NCI-H345 (cell line): ENCODE data around the gene AKAP8.
A peak's percentile ranks its signal among the peaks of the same experiment; 100 is the strongest.
"Not testable (repeated sequence)": the region's sequence is repeated elsewhere in the genome, so short reads cannot be mapped to it uniquely, and the experiment has no call there.

Experiments used
- DNase-seq: peaks from one replicate; lab custom pipeline; 2025; lab: John Stamatoyannopoulos, UW

AKAP8 gene

DNA sequence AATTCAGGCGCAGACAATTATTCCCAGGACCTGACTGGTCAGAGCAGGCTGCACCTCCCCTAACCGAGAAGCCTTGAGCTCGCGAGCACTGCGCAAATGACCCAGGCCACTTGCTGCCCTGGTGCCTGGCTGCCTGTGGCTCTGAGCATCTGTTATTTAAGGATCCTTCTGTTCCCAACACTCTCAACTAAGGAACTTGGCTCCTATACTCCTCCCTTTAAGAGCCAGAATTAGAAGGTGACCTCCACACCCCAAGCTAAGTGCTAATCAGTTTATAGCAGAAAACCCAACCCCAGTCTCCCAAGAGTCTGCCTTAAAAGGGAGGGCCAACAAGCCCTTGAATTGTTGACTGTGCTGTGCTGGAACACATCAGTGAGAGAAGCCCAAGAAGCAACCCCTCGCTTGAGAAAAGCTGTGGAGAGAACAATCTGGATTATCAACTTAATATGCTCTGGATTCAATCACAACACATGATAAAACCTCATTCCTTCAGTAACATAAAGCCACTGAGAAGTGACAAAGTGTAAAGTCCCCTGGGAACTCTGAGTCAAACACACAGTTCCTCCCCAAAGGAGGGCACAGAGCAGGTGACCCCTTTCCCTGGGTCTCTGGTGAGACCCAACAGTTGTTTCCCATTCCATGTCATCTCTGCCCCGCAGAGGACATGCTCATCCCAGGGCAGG is 24.7 kb upstream of the AKAP8 start:
- DNase-seq, result no peak

DNA sequence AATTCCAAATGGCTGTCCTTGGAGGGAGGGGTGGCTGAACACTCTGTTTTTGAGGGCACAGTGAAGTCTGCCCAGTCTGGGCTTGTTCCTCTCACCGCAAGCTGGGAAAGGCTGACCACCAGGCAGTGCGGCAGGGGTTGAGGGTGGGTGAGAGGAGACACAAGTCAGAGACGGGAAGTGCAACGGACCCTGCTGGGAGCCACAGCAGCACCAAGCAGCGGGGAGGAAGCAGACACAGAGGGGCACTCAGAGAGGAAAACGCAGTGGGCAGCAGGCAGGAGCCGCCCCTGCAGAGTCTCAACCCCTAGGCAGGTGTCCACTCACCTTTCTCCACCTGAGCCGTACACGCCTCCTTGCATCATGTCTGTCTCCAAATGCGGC is 23.6 kb upstream of the AKAP8 start:
- DNase-seq, result no peak

DNA sequence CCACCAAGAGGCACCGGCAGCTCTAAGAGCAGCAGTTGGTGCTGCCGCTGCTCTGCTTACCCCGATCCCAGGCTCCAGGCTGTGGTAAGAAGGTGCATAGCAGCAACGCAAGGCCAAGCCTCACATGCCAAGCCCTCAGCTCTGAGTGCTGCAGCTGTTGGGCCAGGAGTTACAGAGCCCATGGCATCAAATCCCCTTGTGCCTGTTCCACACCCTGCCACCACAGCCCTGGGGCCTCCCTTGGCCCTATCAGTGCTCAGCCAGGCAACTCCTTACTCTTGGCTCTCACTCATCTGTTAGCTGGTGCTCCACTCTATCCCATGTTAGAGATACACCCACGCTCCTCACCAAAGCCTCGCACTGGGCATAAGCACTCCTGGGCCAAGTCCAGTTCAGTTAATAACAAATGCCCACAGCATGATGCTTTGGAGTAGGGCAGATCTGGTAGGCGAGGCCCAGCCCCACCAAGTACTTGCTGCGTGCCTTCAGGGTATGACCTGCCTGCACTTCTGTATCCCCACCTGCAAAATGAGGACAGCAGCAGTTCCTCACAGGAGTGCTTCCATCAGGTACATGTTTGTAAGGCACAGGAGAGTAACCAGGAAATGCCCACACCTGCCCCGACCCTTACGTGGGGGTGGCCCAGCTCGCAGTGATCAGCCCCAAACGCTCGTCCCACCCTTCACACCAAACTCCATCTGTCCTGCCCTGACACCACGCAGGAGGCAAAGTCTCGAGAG is 23.0 kb upstream of the AKAP8 start:
- DNase-seq, result no peak

DNA sequence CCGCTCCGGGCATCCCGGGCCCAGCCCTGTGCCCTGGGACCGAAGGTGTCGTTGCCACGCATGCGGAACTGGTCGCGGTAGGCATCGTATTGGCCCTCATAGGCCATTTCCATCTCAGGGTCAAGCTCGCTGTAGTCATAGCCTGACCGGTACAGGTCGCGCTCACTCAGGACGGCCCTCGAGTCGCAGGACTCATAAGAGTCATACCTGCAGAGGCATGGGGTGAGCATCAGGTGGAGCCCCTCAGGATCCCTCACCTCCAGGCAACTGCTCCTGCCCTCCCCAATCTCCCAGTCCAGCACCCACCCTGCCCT is 21.8 kb upstream of the AKAP8 start:
- DNase-seq, result no peak

DNA sequence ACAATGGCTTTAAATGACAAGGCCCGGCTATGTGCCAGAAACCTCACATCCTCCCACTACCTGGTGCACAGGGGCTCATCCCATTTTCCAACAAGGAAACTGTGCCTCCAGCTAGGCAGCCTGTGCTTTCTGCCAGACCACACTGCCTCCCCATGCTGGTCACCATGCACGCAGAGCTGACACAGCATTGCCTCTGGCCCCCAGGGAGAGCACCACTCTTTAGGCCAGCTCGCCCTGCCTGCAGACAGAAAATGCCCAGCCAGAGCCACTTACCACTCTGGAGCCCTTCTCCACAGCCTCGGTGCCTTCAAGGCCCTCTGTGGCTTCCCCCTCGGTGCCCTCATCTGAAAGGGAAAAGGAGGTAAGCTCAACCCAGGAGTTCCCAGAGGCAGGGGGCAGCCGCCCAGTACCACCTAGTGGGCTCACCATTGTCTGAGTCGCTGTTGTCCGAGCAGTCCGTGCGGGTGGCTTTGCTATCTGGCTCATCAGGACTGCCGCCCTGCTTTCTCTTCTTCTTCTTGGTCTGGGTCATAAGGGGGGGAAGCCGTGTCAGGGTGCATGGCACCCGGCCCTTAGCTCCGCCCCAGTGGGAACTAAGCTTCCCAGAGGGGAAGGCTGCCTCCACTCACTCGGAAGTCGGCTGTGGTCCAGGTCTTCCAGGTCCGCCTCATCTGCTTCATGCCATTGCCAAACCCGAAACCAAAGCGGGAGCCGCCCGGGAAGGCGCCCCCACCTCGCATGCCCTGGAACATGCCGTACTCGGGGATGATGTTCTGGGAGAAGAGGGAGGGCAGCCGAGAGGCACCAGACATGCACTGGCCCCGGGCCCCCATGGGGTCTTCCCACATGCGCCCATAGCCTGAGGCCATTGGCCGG is 21.2 kb upstream of the AKAP8 start:
- DNase-seq, result no peak

DNA sequence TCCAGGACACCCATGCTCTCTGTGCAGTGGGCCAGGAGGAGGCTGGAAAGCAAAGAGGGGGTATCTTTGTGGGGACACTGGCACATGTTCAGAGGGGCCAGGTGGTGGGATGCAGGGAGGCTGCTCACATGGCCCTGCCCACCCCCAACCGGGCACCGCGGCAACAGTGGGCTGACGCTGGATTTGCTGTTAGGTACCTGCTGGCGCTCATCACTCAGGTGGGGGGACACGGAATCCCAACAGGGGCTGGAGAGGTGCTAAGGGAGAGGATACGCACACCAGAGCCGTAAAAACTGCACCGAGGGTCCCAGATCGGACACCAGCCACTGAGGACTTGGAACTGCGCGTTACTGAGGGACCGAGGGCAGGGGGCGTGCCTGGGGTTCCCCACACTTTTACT is 20.0 kb upstream of the AKAP8 start:
- DNase-seq, result no peak

DNA sequence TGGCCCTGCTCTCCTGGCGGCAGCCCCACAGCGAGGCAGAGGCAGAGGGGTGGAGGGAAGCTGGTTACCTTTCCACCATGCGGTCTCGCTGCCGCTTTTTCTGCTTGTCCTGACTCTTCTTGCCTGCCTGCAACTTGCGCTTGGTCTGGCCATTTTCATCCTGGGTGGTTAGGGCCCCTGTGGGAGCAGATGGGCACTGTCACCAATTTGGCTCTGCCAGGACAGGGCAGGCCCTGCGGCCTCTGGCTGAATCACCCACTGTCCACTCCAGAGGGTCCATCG is 19.6 kb upstream of the AKAP8 start:
- no peak for DNase-seq

DNA sequence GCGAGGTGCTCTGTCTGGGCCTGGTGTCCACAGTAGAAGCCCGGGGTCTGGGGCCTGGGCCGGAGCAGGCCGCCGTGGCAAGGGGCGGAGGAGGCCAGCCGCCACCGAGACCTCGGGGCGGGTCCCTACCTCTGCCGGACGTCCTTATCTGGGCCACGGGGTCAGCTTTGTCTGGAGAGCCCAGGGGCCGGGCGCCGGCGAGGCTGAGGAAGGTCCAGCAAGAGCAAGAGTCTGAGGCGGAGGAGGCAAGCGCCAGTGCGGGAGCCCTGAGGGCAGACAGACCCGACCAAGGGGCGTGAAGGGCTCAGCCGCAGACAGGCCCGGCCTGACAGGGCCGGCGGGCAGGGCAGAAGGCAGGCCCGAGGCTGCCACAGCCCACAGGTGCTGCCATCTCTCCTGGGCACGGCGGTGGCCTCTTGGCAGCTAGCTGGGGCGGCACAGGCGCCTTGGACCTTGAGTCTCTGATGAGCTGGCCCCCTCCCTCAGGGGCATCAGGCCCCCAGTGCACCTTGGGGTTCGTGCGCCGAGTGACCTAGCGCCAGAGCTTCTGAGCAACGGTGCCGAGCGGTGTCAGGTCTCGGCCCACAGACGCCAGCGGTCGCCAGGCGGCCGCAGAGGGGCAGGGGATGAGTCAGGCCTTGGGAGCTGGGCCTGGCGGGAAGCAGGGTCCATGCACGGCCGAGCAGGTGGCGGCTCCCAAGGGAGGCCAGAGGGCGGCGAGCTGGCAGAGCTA is 19.1 kb upstream of the AKAP8 start:
- no peak for DNase-seq

DNA sequence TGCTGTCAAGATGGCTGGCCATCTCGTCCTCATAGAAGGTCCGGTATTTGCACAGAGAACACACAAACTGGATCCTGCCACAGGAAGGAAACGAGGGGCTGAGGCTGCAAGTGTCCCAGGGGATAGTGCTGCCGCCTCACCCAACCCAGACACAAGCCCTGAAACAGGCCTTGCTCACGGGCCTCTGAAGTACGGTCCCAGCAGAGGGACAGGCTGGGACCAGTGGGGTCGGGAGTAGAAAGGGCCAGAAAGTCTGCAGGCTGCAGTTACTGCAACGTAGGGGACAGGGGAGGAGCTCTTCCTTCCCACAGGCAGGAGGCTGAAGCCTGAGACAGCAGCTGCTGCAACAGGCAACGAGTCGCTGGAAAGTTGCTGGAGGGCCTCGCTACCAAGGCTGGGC is 18.2 kb upstream of the AKAP8 start:
- no peak for DNase-seq

DNA sequence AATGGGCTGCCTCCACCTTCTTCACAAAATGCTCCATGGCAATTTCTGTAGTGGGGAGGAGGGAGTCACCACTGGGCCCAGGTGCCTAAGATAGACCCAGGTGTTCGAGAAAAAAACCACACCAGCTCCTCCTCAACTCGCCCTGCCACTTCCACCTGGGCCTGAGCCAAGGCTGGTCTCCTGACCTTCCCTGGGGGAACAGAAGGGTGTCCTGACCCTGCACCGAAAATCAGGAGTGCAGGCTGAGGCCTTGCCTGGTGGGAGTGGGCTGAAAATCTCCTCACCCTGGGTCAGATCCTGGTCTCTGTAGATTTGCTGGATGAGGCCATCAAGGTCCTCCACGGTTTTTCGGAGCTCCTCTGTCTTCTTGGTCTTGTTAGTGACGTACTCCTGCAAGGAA is 17.6 kb upstream of the AKAP8 start:
- DNase-seq, result no peak

DNA sequence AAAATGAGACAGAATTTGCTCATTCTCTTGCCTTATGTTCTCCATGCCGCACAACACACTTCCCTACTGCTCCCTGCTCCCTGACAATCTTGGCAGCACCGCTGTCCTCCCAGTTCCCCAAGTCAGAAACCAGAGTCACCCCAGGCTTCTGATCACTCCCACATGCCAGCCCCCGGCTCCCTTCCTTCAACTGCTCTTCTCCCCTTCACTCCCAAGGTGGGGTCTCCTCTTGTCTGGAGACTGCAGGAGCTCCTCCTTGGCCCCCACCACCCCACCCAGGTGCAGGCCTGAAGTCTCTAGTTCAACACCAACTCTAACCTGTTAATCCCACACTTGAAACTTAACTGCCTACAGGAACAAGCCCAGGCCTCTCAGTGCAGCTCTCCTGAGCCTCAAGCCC is 16.8 kb upstream of the AKAP8 start:
- DNase-seq, result no peak

DNA sequence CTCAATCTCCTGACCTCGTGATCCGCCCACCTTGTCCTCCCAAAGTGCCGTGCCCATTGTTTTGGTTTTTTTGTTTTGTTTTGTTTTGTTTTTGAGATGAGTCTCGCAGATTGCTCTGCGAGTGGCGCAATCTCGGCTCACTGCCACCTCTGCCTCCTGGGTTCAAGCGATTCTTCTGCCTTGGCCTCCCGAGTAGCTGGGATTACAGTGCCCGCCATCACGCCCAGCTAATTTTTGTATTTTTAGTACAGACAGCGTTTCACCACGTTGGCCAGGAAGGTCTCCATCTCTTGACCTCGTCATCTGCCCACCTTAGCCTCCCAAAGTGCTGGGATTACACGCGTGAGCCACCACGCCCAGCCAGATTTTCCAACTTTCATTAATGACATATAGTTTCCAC is 15.7 kb upstream of the AKAP8 start:
- not testable (repeated sequence) for DNase-seq

DNA sequence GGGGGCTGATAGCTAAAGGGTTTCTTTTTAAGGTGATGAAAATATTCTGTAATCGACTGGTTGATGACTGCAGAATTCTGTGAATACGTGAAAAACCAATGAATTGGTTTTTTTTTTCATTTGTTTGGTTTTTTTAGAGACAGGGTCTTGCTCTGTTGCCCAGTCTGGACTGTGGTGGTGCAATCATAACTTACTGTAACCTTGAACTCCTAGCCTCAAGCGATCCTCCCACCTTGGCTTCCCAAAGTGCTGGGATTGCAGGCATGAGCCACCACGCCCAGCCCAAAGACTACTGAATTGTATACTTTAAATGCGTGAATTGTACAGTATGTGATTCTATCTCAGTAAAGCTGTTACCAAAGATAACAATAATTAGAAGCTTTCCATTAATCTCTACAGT is 14.8 kb upstream of the AKAP8 start:
- no peak for DNase-seq

DNA sequence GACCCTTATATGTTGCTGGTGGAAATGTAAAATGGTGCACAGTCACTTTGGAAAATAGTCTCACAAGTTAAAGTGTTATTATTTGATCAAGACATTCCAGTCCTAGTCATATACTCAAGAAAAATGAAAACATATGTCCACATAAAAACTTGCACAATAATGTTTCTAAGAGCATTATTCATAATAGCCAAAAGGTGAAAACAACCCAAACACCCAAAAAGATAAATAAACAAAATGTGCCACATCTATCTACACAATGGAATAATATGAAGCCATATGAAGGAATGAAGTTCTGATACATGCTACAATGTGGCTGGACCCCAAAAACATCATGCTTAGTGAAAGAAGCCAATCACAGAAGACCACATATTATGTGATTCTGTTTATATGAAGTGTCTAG is 14.4 kb upstream of the AKAP8 start:
- no peak for DNase-seq

DNA sequence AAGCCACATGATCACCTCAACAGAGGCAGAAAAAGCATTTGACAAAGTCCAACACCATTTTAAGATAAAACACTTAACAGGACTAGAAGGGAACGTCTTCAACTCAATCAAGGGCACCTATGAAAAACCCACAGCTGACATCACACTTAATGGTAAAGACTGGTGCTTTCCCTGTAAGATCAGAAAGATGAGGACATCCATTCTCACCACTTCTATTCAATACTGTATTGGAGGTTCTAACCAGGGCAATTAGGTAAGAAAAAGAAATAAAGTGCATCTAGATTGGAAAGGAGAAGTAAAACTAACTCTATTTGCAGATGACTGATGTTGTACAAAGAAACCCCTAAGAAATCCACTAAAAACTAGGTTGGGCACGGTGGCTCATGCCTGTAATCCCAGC is 11.2 kb upstream of the AKAP8 start:
- DNase-seq, result no peak

DNA sequence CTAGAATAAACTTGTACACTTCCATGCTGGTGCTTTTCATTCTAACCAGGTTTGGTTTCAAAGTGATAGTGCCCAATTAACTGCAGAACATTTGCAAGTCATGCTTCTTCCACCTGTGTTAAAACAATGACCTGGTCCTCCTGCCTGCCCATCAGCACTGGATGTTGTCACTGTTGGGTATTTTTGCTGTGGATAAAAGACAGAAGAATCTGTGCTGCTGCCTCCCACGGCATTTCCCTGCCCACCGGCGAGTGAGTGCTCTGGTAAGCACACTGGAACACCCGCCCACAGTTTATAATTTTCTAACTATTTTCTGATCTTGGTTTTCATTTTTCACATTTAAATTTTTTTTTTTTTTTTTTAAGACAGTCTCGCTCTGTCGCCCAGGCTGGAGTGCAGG is 2.3 kb upstream of the AKAP8 start:
- DNase-seq, result no peak

DNA sequence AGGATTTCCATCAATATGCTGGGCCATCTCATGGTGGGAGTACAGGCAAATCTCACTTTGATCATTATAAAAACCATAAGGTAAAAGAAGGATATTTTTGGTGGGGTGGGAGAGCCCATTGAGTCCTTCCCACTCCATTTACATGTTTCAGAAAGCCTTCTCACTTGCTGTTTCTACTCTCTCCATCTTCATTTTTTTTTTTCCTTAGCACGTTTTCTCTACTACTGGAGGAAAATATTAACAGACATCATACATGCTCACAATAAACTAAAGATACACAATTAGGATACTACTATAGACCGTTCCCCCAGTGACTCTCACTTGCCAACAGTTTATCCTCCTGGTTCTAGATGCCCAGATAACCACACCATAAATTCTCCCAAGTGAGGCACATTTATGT is 1.8 kb upstream of the AKAP8 start:
- no peak for DNase-seq

DNA sequence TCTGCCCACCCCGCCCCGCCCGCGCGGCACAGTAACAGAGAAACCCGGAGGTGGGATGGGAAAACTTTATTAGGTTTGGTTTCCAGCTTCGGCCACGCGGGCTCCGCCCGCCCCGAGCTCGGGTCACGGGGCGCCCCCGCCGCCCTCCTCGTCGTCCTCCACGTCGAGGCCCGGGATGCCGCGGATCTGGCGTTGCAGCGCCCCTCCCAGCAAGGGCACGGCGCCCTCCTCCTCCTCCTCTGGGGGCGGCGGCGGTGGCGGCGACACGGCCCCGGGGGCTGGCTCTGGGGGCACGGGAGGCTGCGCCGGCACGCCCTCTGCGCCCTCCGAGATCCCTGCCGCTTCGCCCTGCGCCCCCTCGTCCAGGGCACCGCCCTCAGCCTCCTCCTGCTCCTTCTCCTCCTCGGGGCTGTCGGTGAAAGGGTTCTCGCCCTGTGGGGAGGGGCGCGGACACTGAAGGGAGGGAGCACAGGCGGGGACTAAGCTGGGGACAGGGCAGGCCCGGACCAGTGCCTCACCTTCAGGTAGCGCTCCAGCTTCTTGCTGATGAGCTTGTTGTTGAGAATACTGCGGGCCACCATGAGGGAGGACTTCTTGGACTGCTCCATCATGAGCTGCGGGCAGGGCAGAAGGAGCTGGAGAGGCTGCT is 536 bp upstream of the AKAP8 start:
- peak; percentile 65 for DNase-seq

DNA sequence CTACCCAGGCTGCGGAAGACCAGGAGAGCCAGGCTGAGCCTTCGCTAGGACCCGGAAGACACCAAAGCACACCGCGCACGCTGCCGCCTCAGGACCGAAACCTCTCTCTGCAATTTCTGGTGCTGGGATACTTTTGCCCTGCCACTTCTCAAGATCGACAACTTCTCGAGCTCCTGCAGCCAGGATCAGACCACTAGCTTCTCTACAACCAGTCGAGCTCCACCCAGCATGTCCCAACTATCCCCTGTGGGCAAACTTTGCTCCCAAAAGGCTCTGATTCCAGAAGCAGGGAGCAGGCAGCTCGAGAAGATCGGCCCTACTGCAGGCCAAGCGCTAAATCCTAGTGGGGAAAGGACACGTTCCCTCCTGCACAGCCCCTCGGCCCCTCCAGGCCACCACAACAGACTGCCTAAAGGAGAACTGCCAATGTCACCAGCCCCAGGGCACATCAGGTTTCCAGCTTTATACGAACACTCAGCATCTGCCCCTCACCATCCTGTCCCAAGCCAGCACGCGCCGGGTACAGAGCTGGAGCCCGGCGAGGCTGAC is 979 bp downstream of the AKAP8 start:
- DNase-seq, result peak; percentile 7

DNA sequence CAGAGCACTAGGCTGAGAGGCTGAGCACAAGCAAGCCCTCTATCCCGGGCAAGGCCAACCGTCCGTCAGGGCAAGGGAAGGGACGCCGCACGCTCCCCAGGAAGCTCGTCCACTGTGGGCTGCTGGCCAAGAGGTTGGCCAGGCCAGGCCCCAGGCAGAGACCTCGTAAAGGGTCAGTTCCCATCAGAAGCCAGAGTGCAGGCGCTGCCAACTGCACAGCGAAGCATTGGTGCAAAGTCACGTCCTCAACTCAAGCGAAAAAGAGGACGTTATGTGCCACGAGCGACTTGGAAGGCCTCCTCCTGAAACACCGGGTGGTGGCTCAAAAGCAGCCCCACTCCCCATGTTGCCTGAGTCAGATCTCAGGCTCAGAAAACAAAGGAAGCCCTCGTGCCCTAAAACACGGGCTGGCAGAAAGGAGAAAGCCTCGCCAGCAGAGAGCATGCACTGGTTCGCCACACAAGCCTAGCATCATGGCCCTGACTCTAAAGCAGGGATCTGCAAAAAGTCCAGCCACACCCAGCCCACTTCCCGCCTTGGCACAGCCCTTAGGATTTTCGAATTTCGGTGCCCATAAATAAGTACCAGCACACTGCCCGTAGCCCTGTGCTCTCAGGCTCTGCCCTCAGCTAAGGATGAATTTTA is 4.7 kb downstream of the AKAP8 start:
- no peak for DNase-seq

DNA sequence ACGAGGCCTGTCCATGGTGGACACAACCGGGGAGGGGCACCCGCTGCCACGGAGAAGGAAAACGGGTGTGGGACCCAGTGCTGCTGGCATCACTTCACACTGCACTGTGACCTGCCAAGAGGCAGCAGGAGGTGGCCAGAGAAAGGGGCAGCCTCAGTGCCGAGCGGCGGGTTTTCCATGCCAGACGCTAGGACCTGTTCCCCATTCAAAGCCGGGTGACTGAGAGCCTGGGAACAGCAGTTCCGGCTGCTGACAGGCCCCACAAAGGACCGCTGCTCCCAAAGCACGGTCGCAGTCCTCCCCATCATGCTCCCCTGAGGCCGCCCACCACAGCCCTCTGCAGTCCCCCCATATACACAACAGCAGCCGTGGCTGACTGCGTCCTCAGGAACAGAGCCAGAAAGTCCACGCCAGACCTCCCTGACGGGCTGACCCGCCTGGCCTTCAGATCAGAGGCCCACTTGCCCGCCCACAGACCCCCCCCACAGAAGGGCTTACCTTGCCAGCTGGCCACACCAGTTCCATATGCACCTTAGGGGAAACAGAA is 5.4 kb downstream of the AKAP8 start:
- DNase-seq, result no peak
